Activated T-helper 1 cell treated with anti-CD3 and anti-CD28 coated beads, Interleukin-2, amount 50 U/mL, for 16 hours (primary cell): ENCODE measurements around the gene RASSF6.
"Not testable (repeated sequence)": the region's sequence is repeated elsewhere in the genome, so short reads cannot be mapped to it uniquely, and the experiment has no call there.

Source experiments
- DNase-seq, 2 donors: peaks; one replicate each; pipeline ENCODE4 v3.0.0-alpha.2; 2020; ENCODE audit warnings: low read depth in 1 of 2, low spot score in 1 of 2

The RASSF6 gene, protein sequence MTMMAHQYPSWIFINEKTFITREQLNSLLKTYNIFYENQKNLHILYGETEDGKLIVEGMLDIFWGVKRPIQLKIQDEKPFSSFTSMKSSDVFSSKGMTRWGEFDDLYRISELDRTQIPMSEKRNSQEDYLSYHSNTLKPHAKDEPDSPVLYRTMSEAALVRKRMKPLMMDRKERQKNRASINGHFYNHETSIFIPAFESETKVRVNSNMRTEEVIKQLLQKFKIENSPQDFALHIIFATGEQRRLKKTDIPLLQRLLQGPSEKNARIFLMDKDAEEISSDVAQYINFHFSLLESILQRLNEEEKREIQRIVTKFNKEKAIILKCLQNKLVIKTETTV

DNA sequence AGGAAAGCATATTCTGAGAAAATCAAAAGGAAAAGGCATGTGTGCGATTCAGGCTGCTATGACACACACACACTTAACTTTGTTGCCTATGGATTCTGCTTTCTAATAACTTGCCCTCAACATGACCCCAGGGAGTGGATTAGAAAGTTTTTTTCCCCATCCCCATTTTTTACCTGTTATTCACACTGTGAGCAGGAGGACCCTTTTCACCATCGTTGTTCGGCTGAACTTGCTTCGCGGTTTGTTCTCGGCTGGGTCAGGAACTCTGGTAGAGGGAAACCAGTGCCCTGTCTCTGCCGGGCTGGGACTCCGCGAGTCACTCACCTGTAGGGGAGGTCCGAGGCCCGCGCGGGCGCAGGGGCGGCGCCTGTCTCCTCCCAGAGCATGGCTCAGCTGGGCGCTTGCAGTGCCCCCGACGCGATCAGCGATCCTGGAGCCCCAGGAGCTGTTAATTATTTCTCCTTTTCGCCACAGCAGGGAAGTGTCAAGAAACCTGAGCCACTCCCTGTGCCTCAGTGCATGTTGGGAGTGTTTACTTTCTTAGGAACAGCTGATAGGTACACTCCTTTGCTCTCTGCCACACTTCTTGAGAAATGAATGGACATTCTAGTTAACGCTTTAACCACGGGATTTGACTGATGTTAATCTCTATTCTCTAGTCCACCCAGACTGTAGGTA is at the start of gene RASSF6:
Gene RASSF6, minus strand, starts transcription at position 322 of the 678 bp plus-strand sequence. CDS start 8,641 bp downstream, outside the sequence.
- no peak for DNase-seq

DNA sequence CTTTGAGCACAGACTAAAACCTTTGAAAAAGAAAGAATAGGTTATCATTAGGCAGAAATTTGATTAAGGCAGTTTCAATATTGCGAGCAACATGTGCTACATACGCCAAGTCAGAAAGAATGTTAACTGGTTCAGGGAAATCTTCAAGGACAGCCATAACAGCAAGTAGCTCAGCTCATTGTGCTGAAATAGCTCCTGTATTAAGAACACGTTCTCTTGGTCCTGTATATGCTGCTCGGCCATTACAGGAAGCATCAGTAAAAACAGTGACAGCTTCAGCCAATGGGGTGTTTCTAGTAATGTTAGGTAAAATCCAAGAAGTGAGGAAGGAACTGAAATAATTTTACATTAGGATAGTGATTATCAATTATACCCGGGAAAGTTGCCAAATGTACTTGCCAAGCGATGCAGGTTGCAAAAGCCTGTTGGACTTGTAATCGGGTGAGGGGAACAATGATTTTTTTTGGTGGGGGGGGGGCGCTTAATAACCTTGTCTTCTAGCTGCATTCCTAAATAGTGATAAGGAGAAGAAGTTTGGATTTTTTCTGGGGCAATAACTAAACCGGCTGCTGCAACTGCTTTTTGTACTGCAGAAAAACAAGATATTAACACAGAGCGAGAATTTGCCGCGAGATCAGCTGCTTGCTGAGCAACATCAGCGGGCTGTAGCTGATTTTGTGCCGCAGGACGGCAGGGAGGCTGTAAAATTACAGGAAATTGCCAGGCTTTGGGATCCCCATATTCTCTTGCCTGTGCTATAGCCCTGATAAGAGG is 49.4 kb upstream of the RASSF6 start:
- no peak for DNase-seq

DNA sequence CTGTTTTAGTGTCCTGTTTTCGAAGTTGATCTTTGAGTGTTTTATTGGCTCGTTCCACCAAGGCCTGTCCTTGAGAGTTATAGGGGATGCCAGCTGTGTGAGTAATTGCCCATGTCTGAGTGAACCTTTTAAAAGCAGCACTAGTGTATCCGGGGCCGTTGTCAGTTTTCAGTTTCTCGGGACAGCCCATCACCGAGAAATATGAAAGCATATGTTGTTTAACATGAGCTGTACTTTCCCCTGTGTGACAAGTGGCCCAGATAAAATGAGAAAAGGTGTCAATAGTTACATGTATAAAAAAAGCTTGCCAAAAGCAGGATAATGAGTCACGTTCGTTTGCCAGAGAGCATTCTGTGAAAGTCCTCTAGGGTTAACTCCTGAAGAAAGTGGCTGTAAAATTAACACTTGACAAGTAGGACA is 48.6 kb upstream of the RASSF6 start:
- DNase-seq = no peak

DNA sequence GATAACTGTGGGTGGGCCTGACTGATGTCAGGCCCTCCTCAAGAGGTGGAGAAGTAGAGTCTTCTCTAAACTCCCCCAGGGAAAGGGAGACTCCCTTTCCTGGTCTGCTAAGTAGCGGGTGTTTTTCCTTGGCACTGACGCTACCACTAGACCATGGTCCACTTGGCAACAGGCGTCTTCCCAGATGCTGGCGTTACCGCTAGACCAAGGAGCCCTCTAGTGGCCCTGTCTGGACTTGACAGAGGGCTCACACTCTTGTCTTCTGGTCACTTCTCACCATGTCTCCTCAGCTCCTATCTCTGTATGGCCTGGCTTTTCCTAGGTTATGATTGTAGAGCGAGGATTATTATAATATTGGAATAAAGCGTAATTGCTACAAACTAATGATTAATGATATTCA is 45.7 kb upstream of the RASSF6 start:
- not testable (repeated sequence) for DNase-seq

DNA sequence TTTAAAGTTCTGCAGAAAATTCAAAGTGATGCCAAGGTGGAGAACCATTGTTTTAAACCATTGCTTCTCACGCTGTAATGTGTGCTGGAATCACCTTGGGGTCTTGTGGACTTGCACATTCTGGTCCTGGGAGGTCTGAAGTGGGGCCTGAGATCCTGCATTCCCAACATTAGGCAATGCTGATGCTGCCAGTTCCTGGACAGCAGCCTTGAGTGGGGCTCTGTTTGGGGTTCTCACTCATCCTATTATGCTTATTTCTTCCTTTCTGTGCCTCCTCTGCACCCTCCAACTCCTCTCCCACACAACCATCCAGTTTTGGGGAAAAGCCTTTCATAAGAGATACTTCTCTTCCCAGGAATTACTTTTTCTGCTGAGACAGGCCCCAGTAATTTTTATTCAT is 44.2 kb upstream of the RASSF6 start:
- DNase-seq = no peak

DNA sequence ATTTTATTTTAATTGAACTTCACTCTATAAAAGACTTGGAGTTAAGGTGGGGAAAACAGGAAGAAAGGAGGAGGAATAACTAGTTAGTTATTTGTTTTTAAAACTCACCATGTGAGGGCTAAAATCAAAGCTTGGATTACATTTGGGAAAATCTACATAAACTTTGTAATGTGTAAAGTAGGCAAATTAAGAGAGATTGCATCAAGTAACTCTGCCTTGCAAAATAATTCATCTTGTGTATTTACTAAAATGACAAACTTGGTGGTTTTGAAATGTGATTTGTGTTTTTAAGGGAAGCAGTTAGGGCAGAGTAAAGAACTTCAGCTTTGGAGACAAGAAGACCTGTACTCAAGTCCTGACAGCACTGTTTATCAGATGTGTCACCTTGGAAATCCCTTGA is 43.3 kb upstream of the RASSF6 start:
- DNase-seq = no peak

DNA sequence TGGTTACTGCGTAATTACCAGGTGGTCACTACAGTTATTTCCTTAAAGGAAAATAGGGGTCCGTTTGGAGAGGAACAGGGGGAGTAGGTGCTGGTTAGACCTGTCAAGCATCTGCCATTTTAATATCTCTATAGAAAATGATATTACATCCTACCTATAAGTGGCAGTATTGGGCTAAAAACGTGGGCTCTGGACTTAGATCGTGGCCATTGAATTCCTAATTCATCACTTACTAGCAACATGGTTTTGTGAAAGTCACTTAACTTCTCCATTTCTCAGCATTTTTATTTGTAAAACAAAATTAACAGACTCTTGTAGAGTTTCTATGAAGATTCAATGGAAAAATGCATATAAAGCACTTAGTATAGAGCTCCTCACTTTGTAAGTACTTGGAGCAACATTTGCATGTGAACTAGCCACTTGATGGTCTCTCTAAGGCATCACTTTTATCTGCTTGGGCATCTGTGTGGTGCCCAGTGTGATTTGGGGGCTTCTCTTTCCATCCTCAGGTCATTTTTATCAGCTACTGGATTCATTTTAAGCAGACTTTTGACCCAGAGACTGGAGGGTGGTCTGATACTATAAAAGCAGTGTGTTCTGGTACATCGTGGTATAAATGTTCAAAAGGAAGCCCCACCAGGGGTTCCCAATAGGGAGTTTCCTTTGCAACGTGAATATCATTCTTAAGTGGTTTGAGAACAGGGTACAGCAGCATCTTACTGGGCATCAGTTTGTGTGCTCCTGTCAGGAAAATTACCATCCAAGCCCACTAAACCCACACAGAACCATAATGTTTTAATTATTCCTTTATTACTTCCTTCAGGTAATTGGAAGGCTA is 42.7 kb upstream of the RASSF6 start:
- DNase-seq = no peak

DNA sequence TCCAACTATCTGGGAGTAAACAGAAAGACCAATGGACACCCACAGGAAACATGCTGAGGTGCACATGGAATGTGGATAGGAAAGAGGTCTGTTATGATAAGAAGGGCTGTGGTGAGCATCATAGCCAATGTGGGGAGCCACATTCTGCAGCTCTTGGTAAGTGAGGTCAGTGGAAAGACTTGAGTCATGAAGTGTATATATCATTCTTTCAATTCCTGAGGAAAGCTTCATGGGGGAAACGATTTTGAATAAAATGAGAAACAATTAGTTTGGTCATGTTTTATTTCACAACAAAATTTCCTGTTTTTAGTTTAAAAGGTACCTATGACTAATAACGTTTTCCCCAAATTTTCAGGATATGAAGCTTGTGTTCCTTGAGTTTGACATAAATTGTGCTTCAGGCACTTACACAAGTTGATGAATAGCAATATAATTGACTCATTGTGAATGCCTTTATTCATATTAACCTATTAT is 41.4 kb upstream of the RASSF6 start:
- DNase-seq = no peak

DNA sequence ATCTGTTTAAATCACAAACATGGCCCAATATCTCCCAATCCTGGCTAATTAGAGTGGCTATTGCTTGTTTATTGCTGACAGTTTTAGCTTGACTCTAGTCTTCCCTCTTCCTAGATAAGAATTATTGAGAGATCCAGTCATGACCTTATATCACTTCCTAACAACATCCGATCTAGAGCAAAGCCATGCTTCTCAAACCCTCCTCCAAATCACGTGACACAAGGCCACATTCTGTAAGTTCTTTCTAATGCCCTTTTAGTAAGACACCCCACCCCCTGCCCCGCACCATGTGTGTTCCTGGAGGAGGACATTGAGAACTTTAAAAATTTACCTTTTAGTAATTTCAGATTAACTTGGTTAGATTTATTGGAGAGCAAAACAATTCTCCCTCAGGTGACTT is 40.6 kb upstream of the RASSF6 start:
- DNase-seq = no peak

DNA sequence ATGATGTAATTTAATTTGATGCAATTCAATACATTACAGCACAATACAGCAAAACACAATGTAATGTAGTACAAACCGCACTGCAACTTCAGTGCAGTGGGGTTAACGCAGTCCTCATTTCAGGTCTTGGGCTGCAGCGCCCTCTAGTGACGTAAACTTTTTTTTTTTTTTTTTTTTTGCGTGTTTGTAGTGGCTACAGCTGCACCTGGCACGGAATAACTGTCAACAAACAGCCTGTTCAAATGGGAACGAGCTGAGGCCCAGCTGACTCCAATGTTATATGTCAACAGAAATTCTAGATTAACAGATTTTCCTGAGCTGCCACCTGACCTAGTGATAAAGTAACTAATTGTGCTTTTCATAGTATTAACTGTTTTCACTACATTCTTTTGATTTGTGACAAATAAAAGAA is 33.5 kb upstream of the RASSF6 start:
- no peak for DNase-seq

DNA sequence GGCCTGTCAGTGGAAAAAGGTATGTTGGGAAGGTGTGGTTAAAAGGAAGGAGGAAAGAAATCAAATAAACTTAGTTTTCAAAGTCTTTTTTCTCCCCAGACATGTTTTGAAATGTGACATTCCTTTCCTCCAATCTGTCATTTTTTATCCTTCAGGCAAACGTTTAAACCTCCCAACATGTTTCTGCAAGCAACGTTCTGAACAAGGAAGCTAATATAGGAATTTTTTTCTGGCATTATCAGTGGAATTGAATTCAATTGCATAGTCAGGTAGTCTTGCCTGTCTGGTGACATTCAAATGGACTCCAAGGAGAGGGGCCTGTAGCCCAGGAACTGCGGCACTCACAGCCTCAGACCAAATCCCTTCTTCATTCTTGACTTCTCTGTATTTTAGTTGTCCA is 30.0 kb upstream of the RASSF6 start:
- no peak for DNase-seq

DNA sequence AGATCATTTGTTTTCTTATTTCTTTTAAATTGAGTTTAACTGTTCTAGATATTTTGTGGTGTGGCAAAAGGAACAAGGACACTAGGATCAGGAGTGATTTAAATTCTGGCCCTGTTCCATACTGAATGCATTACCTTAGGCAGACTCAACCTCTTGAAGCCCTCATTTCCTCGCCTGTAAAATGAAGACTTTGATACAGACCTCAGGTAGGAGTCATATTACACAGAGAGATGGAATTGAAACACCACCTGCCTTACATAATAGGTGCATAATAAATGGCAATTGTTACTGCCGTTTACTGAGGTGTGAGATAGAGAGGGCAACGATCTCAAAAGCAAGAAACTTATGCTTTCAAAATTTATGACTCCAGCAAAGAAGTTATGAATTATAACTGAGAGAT is 28.2 kb upstream of the RASSF6 start:
- DNase-seq = no peak

DNA sequence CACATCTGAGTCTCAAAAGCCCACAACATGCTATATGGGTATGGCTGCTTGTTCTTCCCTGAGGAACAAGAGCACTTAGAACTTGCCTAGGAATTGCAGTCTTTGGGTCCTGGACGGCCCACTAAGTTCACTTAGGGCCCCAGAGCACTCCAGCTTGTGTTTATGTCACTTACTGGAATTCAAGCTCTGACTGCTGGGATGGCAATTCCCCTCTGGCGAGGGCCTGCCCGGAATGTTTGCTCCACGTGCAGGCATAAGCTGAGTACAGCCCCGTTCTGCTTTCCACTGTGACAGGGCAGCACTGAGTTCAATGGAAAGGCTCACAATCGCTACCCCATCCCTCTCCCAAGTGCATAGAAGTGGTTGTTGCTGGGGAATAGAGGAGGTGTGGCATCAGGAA is 25.9 kb upstream of the RASSF6 start:
- no peak for DNase-seq

DNA sequence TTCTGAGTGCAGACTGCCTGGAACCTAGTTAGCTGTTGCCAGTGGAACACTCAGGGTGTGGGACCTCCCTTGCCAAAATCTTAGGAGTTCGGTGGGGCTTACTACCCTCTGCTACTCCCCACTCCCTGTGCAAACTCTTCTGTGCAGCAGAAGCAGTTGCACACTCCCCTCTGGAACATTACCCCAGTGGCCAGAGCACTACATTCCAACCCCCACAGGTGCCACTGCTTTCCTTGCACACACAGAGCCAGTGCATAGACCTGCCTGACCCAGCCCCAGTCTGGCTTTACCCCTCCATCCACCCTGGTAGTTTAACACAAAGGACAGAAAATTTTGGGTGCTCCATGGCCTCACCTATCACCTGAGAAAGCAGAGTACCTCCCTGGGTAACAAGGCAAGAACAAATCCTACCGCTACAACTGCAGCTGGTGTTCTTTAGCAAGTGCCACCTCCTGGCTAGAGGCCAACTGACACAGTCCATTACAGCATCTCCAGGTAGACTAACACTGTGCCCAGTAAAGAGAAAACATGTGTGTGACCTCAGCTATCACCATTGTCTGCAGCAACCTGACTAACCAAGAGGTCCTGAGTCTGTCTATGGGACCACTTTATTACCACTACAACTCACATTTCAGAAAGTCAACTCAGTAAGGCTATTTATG is 11.5 kb upstream of the RASSF6 start:
- no peak for DNase-seq

DNA sequence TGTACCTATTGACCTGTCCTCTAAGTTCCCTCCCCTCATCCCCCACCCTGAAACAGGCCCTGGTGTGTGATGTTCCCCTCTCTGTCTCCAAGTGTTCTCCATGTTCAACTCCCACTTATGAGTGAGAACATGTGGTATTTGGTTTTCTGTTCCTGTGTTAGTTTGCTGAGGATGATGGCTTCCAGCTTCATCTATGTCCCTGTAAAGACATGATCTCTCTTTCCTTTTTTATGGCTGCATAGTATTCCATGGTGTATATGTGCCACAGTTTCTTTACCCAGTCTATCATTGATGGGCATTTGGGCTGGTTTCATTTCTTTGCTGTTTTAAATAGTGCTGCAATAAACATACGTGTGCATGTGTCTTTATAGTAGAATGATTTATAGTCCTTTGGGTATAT is 8.6 kb upstream of the RASSF6 start:
- DNase-seq = not testable (repeated sequence)

DNA sequence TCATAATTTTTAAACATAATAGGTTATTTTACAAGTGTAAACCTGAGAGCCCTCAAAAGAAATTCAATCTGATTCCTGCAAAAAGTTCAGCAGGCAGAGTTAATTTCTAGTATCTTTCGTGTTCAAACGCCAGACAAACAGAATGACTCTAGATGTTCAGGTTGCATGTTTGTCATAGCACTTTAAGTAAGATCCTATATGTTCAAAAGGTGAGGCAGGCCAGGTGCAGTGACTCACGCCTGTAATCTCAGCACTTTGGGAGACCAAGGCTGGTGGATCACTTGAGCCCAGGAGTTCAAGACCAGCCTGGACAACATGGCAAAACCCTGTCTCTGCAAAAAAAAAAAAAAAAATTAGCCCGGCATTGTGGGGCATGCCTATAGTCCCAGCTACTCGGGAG is 1.1 kb upstream of the RASSF6 start:
- no peak for DNase-seq

DNA sequence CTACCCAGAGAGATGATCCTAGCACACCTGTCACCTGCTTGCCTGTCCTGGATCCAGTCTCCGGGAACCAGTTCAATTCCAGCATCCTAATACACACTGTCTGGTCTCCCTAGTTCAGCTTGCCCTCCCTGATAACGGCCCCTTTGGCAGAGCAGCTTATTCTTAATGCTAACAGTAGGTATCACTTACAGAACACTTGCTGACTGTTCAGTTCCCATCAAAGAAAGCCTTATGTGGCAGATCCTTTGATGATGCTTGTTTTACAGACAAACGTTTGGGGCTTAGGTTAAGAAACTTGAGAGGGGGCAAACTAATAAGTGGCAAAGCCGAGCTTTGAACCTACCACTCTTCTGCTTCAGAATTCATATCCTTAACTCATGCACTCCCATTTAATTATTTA is 890 bp downstream of the RASSF6 start:
- no peak for DNase-seq

DNA sequence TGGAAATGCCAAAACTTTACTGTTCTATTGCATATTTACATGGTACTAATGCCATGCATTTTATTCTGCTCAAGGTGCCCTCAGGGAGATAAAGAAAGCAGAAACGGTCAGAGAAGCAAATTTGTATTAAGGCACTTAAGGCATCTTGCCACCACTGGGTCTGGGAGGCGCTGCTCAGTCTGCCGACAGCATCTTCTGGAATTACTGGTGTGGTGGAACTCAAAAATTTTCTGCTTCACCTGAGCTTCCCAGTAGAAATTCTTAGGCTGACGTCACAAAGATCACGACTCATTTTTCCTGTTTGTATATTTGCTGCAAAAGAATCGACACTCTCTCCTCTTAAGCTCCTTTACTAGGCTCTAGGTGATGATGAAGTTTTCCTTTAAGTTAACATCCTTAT is 3.0 kb downstream of the RASSF6 start:
- no peak for DNase-seq

DNA sequence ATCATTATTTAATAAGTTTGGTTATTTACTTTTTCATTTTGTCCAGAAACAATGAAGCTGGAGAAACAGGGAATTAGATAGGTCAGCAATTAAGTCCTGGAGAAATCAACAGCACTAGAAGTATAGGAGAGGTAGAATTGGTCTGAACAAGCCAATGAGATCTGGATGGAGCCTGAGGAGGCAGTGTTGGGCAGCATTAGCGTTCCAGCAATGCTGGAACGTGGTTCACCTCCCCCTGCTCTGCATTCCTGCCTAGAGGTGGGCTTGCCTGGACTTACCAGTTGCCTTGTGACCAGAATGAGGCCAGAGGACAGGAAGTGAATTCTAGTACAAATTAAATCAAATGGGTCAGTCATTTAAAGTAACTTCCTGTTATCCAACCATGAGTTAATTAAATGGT is 4.6 kb downstream of the RASSF6 start:
- no peak for DNase-seq

DNA sequence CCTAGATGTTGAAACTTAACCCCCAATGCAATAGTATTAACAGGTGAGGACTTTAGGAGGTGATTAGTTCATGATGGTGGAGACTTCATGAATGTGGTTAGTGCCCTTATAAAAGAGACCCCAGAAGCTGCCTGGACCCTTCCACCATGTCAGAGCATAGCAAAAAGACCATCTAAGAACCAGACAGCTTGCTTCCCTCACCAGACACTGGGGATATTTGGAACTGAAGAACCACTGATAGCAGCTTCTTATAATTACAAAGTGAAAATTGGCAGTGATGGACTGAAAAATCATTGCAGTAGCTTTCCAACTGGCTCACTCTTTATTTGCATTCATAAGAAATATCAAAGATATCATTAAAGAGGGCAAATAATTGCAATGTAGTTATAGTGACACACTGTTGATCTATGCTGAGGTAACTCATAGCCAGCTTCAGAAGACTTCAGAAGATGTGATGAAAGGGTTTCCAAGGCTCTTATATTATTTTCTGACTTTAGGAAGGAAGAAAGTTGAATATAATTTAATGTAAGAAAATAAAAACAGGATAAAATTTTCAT is 5.8 kb downstream of the RASSF6 start:
- DNase-seq = no peak
